T47D (cell line): ENCODE data around the gene MYO15B.
A peak's percentile ranks its signal among the peaks of the same experiment; 100 is the strongest.
"Not testable (repeated sequence)": the region's sequence is repeated elsewhere in the genome, so short reads cannot be mapped to it uniquely, and the experiment has no call there.

ENCODE experiments used
- DNase-seq, 2 experiments: peaks; one replicate each; pipeline versions ENCODE4 v3.0.0 to v3.0.0-alpha.2; 2011 to 2012; ENCODE audit warnings: low read depth in 1 of 2, low spot score in 1 of 2
- JUND ChIP-seq: IDR thresholded peaks from 2 replicates; pipeline ENCODE4 v1.6.1; 2012; ENCODE audit warnings: low read depth
- in situ Hi-C: cut with HindIII; loops from 2 replicates; pipeline ENCODE4 v1.10.0; 2016; ENCODE audit warnings: low sequenced_read_pairs, low pct_unique_long_range_greater_than_20kb

Gene MYO15B

GRCh38 chr17:75574404-75575036, 13.1 kb upstream of the MYO15B start:
- no peak for DNase-seq
- in situ Hi-C loops = no loop called here
- TF ChIP-seq JUND = no peak

- no peak for TF ChIP-seq JUND
- no peak for DNase-seq
- in situ Hi-C loops = no loop called here
Observed at GRCh38 chr17:75575197-75575596, 12.4 kb upstream of the MYO15B start.

DNA sequence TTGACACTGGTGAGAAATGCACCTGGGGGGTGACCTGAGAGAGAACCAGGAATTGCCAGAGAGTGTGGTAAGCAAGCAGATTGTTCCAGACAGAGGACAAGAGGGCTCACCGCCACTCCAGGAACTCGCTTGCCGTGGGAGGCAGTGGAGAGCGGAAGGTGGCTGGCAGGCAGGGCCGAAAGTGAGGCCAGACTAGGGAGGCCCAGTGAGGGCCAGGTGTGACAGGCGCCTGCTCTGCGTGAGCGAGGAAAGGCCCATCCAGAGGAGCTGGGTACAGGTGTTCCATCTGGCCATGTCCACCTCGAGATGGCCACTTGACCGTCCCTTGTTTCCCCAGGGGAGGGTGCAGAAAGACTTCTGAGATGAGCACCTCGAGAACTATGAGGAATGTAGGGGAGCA, 11.9 kb upstream of the MYO15B start:
- TF ChIP-seq JUND = no peak
- DNase-seq = no peak
- in situ Hi-C loops = no loop called here

DNA sequence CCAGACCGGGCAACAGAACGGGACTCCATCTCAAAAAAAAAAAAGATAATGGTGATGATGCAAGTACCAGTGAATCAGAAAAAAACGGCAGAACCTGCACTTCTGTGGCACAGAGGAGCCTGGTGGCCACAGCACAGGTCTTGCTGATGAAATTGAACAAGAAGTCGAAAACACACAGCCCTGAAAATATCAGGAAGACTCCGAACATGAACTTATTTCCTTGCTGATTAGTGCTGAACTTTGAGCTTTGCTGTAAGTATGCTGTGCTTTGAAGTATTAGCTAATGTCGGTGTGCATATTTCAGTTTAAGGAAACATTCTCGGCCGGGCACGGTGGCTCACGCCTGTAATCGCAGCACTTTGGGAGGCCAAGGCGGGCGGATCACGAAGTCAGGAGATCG, 10.9 kb upstream of the MYO15B start:
- in situ Hi-C loops = no loop called here
- no peak for TF ChIP-seq JUND
- no peak for DNase-seq

GRCh38 chr17:75581121-75581725, 6.4 kb upstream of the MYO15B start:
- DNase-seq, in situ Hi-C loops: not testable (repeated sequence)

GRCh38 chr17:75583197-75583596, 4.4 kb upstream of the MYO15B start:
- in situ Hi-C loops, DNase-seq: not testable (repeated sequence)

DNA sequence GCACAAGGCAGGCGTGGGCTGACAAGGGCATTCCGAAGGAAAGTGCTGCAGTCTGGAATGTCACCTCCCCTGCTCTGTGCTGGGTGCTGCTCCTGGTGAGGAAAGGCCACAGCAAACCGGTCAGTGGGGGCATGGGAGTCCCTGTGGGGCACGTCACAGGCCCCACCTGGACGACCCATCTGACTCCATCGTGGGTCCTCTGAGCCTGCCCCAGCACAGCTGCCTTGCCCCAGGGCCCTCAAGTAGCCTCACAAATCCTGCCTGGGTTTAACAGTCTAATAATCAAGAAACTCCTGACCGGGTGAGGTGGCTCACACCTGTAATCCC, 2.8 kb upstream of the MYO15B start:
- no peak for DNase-seq
- in situ Hi-C loops = no loop called here
- TF ChIP-seq JUND = no peak

DNA sequence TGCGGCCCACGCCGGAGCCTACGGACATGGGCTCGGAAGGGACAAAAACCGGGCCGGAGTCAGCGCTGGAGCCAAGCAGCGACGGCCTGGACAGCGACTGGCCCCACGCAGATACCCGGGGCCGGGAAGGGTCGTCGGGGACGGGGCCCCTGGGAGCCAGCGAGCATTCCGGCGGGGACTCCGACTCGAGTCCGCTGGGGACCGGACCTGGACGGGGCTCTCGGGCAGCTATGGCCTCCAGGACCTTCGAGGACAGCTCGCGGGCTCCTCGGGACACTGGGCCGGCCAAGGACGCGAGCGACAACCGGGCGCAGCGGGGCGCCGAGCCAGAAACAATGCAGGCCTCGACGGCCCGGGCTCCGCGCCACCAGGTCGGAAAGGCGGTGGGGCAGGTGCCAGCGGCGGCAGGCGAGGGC, 1.0 kb downstream of the MYO15B start:
- peak in 1 of 2 experiments; percentile 30 for DNase-seq
- TF ChIP-seq JUND = no peak
- in situ Hi-C loops = no loop called here

- in situ Hi-C loops = no loop called here
- peak; percentile 94 to 100 for DNase-seq
- no peak for TF ChIP-seq JUND
Observed at GRCh38 chr17:75589012-75589918, 1.7 kb downstream of the MYO15B start.

DNA sequence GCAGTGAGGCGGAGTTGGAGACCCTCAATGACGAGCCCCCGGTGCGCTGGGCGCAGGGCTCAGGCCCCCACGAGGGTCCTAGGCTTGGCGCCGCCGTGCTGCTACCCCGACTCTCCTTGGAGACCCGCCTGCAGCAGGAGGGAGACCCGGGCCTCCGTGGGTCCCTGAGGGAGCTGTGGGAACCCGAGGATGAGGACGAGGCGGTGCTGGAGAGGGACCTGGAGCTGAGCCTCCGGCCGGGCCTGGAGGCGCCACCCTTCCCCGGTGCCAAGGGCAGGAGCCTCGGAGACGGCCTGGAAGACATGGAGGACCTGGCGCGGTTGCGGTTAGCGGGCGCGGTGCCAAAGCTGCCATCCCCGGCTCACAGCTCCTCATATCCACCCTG, 2.3 kb downstream of the MYO15B start:
- in situ Hi-C loops = no loop called here
- no peak for DNase-seq
- no peak for TF ChIP-seq JUND

GRCh38 chr17:75590314-75590761, 2.7 kb downstream of the MYO15B start:
- no peak for TF ChIP-seq JUND
- in situ Hi-C loops = no loop called here
- no peak for DNase-seq

DNA sequence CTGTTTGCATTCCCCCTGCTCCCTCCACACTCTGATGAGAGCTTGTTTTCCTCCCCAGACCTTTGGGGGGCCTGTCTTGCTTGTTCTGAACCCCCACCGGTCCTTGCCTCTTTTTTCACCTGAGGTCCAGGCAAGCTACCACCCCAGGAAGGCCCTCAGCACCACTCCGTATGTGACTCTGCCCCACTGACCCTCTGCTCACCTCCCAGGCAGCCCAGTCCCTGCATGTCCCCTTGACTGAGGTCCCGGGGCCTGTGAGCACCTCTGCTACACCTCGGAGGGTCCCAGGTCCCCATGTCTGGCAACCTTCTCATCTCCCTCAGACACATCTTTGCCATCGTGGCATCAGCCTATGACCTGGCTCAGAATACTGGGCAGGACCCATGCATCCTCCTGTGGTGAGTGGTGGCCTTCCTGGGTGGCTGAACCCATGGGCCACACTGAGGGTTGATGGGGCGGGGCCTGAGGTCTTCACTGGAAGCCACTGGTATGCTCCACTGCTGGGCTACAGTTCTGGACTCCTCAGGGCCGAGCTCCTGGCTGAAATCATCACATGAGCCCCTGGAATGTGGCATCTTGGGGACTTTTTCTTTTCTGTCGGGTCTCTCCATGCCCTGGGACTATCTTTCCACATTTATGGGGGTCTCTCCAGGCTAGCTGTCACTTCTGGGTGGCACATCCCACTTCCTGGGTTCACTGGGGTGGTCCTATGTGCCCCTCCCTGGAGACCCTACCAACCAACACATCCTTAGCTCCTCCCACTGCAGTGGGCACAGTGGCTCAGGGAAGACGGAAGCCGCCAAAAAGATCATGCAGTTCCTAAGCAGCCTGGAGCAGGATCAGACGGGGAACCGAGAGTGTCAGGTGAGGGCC, 3.5 kb downstream of the MYO15B start:
- no peak for DNase-seq
- no peak for TF ChIP-seq JUND
- in situ Hi-C loops = no loop called here
